Sigmoid colon (tissue), 7 donors: ENCODE data around the gene THEMIS. TPM values are rescaled to one million over a fixed set of nuclear protein-coding genes. Genes with fewer than 3 reads are reported as not detected.
"Not testable (repeated sequence)": the region's sequence is repeated elsewhere in the genome, so short reads cannot be mapped to it uniquely, and the experiment has no call there.

Experiments
- DNase-seq: peaks from one replicate; pipeline ENCODE4 v3.0.0-alpha.2; 2019
- H3K27ac ChIP-seq, 4 donors: fragments of 200-600 bp; sonication (generic); one replicate each; pipeline ENCODE4 v1.5.1; 2016 to 2019; ENCODE audit warnings: mild to moderate bottlenecking in 1 of 4
- H3K27me3 ChIP-seq, 3 donors: fragments of 200-600 bp; sonication (generic); one replicate each; pipeline ENCODE4 v1.5.1; 2019; ENCODE audit warnings: mild to moderate bottlenecking in 1 of 3
- H3K36me3 ChIP-seq, 4 donors: fragments of 200-600 bp; sonication (generic); one replicate each; pipeline ENCODE4 v1.5.1; 2016 to 2019
- H3K4me1 ChIP-seq, 4 donors: fragments of 200-600 bp; sonication (generic); one replicate each; pipeline ENCODE4 v1.5.1; 2017 to 2019
- H3K4me3 ChIP-seq, 4 donors: fragments of 200-600 bp; sonication (generic); one replicate each; pipeline ENCODE4 v1.5.1; 2017 to 2019; ENCODE audit warnings: mild to moderate bottlenecking in 2 of 4, moderate library complexity in 1 of 4
- H3K9me3 ChIP-seq, 4 donors: fragments of 200-600 bp in 3 of 4; sonication (generic) in 3 of 4; one replicate each; pipeline versions ENCODE4 v1.5.1 to v1.6.1; 2013 to 2019
- EP300 ChIP-seq, 4 donors: sonication (generic); formaldehyde crosslinking; IDR thresholded peaks; one replicate each; pipeline ENCODE4 v1.6.1; 2017; ENCODE audit warnings: antibody characterized with exemption in 4 of 4
- POLR2A ChIP-seq, 2 donors: fragments of 450-650 bp; IDR thresholded peaks; one replicate each; pipeline ENCODE4 v1.6.1; 2016; ENCODE audit warnings: antibody characterized with exemption in 2 of 2, mild to moderate bottlenecking in 2 of 2, moderate library complexity in 2 of 2
- POLR2AphosphoS5 ChIP-seq, 4 donors: sonication (generic); formaldehyde crosslinking; IDR thresholded peaks; one replicate each; pipeline ENCODE4 v1.6.1; 2017; ENCODE audit warnings: antibody characterized with exemption in 4 of 4
- WGBS, 2 donors: extraction: QIAGEN DNeasy Blood & Tissue Kit; methylation state at CpG; one replicate each; pipeline ENCODE4 v1.1.7; 2013; 5-methylcytosine and 5-hydroxymethylcytosine counted together
- intact Hi-C: fragments of 100-400 bp; cut with DNase I; formaldehyde crosslinking; loops from one replicate; pipeline ENCODE4 v1.15.1; 2023
- polyA plus RNA-seq, 3 donors: library from polyadenylated mRNA; stranded (reverse); fragments of 200-250 nt; gene quantifications; one replicate each; pipeline ENCODE4 v1.2.3, GENCODE V29; 2013
- small RNA-seq, 3 donors: library from RNA; depleted of rRNA; stranded (forward); fragments of <200 nt; gene quantifications; one replicate each; pipeline ENCODE3, GENCODE V24; 2016
- total RNA-seq, 4 donors: library from RNA; depleted of rRNA; stranded (reverse); fragments of >200 nt; gene quantifications; one replicate each; pipeline ENCODE4 v1.1.0, GENCODE V29; 2016
- TF ChIP-seq, protein P1 (sequence below), 4 experiments: fragments of 450-650 bp in 3 of 4; fragments of 200-600 bp in 1 of 4; IDR thresholded peaks; one replicate each; pipeline ENCODE4 v1.5.1; 2016 to 2019; ENCODE audit warnings: antibody characterized with exemption in 4 of 4, mild to moderate bottlenecking in 3 of 4, moderate library complexity in 2 of 4
- donor health status: healthy with polysubstance abuse.
- donor health status: Bipolar disorder and iron deficiency.
- donor health status: healthy.

Gene THEMIS
- total and polyA plus RNA-seq, 7 donors, result 0.33 to 2.5 (median 0.60) TPM; not detected in 2

DNA sequence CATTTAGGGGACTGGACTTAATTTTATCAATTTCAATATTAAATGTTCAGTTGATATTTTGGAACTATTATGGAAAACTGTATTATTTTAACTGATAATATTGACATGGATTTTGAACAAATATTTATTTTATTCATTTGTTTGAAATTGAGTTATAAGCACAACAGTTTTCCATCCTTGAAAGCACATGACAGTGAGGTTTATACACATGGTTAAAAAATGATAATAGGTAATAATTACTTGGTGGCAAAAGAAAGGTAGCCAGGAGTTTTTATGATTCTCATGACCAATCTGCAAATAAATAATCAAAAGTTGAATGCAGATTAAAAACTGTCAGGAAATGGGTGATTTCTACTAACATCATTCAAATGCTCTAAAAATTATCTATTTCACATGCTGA, 210.3 kb downstream of the THEMIS start:
- TF ChIP-seq POLR2AphosphoS5 (IDR thresholded peaks at IDR 0.05) (no peak), EP300 (IDR thresholded peaks at IDR 0.05) (no peak), POLR2A (IDR thresholded peaks at IDR 0.05) (no peak)
- TF ChIP-seq, protein P1, sequence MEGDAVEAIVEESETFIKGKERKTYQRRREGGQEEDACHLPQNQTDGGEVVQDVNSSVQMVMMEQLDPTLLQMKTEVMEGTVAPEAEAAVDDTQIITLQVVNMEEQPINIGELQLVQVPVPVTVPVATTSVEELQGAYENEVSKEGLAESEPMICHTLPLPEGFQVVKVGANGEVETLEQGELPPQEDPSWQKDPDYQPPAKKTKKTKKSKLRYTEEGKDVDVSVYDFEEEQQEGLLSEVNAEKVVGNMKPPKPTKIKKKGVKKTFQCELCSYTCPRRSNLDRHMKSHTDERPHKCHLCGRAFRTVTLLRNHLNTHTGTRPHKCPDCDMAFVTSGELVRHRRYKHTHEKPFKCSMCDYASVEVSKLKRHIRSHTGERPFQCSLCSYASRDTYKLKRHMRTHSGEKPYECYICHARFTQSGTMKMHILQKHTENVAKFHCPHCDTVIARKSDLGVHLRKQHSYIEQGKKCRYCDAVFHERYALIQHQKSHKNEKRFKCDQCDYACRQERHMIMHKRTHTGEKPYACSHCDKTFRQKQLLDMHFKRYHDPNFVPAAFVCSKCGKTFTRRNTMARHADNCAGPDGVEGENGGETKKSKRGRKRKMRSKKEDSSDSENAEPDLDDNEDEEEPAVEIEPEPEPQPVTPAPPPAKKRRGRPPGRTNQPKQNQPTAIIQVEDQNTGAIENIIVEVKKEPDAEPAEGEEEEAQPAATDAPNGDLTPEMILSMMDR (IDR thresholded peaks at IDR 0.05), result no peak
- Histone ChIP-seq H3K9me3 (no peaks in the 10 kb centered on the region), H3K27ac (no peak overlapping the region), H3K36me3 (no peaks in the 10 kb centered on the region), H3K27me3 (no peaks in the 10 kb centered on the region), H3K4me3 (no peak overlapping the region), H3K4me1 (no peaks in the 10 kb centered on the region)
- DNase-seq, result no peak
- intact Hi-C loops, result no loop called here

DNA sequence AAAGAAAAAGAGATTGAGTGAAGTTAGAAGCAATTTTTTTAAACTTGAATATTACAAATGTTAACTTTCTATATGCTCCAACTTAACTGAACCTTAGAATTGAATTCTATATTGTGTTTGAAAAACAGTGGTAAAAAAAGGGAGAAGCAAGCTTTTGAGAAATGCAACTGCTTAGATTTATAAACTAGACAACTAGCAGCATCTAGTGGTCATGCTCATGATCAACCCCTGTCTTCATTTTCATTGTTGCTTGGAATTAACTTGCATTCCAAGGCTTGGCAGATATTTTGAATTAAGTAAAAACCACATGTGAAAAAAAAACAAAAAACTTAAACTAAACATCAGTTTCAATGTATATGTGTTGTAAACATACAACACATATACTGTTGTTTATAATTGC, 210.8 kb downstream of the THEMIS start:
- Histone ChIP-seq H3K4me3 (no peak overlapping the region), H3K27ac (no peak overlapping the region), H3K4me1 (no peaks in the 10 kb centered on the region), H3K36me3 (no peaks in the 10 kb centered on the region), H3K9me3 (no peaks in the 10 kb centered on the region), H3K27me3 (no peaks in the 10 kb centered on the region)
- intact Hi-C loops, result no loop called here
- TF ChIP-seq POLR2AphosphoS5 (IDR thresholded peaks at IDR 0.05) (no peak), POLR2A (IDR thresholded peaks at IDR 0.05) (no peak), EP300 (IDR thresholded peaks at IDR 0.05) (no peak)
- TF ChIP-seq, protein P1 (IDR thresholded peaks at IDR 0.05), result peak in 1 of 4 experiments; percentile 29
- no peak for DNase-seq

DNA sequence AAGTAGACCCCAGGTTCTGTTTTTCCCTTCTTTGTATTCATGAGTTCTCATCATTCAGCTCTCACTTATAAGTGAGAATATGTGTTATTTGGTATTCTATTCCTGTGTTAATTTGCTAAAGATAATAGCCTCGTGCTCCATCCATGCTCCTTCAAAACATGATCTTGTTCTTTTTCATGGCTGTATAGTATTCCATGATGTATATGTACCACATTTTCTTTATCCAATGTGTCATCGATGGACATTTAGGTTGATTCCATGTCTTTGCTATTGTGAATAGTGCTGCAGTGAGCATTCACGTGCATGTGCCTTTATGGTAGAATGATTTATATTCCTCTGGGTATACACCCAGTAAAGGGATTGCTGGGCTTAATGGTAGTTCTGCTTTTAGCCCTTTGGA, 213.4 kb downstream of the THEMIS start:
- H3K4me3 ChIP-seq, H3K4me1 ChIP-seq, H3K27ac ChIP-seq, H3K27me3 ChIP-seq, DNase-seq, H3K9me3 ChIP-seq, intact Hi-C loops, H3K36me3 ChIP-seq: not testable (repeated sequence)
- WGBS, 2 donors, result 79 to 87% methylated on average over 3 of the region's 3 CpGs

DNA sequence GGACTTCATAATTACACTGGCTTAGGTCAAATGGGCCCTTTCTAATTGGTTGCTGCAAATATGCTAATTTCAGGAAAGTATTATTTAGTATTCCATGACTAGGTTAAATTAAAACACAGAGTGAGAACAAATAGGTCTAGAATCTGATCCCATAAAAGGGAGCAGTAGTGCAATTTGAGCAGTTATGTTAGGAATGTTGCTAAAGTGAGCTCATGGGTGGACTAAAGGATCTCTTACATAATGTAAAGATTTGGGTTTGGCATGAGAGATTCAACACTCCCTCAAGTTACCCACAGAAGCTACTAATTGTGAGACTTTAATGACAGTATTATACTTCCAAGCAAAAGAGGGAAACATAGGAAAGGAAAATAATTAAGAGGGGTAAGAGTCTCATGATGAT, 214.8 kb downstream of the THEMIS start:
- H3K36me3 ChIP-seq, result no peaks in the 10 kb centered on the region
- no peak for DNase-seq
- no peak overlapping the region for H3K27ac ChIP-seq
- intact Hi-C loops, result no loop called here
- no peak overlapping the region for H3K4me3 ChIP-seq
- TF ChIP-seq POLR2AphosphoS5 (IDR thresholded peaks at IDR 0.05) (no peak), POLR2A (IDR thresholded peaks at IDR 0.05) (no peak), EP300 (IDR thresholded peaks at IDR 0.05) (no peak)
- TF ChIP-seq, protein P1 (IDR thresholded peaks at IDR 0.05), result no peak
- no peaks in the 10 kb centered on the region for H3K9me3 ChIP-seq
- no peaks in the 10 kb centered on the region for H3K4me1 ChIP-seq
- no peaks in the 10 kb centered on the region for H3K27me3 ChIP-seq

DNA sequence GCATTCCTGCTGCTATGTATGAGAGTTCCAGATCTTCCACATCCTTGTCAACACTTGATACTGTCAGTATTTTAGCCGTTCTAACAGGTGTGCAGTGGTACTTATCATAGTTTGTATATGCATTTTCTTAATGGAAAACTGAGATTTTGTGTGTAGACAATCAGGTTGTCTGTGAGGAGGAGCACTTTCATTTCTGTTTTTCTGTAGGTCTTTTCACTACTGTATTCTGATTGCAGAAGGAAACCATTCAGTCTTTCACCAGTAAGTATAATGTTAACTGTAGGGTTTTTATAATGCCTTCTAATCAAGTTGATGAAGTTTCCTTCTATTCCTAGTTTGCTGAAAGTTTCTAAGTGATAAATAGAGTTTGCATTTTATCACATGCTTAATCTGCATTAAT, 216.4 kb downstream of the THEMIS start:
- intact Hi-C loops, result no loop called here

More for the DNA sequence above, 216.4 kb downstream of the THEMIS start:
- Histone ChIP-seq H3K9me3 (no peaks in the 10 kb centered on the region), H3K27ac (no peak overlapping the region), H3K36me3 (no peaks in the 10 kb centered on the region), H3K4me1 (no peaks in the 10 kb centered on the region), H3K27me3 (no peaks in the 10 kb centered on the region), H3K4me3 (no peak overlapping the region)
- TF ChIP-seq POLR2A (IDR thresholded peaks at IDR 0.05), result no peak
- no peak for TF ChIP-seq POLR2AphosphoS5 (IDR thresholded peaks at IDR 0.05)
- no peak for TF ChIP-seq EP300 (IDR thresholded peaks at IDR 0.05)
- TF ChIP-seq, protein P1 (IDR thresholded peaks at IDR 0.05), result no peak
- DNase-seq, result no peak
- 85 to 88% methylated on average over 1 of the region's 1 CpG for WGBS, 2 donors

Small RNA genes within 50 kb of the gene (small RNA-seq; reads per million reads assigned to genes)
- 0 reads per million in 3 donors for gene MRPS17P5
